Raji (cell line): Measurements from ENCODE around the gene U2SURP.

Experiments used
- POLR2A ChIP-seq: IDR thresholded peaks from 2 replicates; pipeline ENCODE4 v1.6.1; 2011; ENCODE audit warnings: low read depth, low read length, control low read depth; ENCODE audit not compliant: insufficient read depth

U2SURP gene

GRCh38 chr3:143081365-143081764 is 80.0 kb downstream of the U2SURP start:
- no peak for TF ChIP-seq POLR2A

GRCh38 chr3:143081844-143082778 is 80.7 kb downstream of the U2SURP start:
- no peak for TF ChIP-seq POLR2A

GRCh38 chr3:143083781-143084180 is 82.4 kb downstream of the U2SURP start:
- TF ChIP-seq POLR2A, result no peak

DNA sequence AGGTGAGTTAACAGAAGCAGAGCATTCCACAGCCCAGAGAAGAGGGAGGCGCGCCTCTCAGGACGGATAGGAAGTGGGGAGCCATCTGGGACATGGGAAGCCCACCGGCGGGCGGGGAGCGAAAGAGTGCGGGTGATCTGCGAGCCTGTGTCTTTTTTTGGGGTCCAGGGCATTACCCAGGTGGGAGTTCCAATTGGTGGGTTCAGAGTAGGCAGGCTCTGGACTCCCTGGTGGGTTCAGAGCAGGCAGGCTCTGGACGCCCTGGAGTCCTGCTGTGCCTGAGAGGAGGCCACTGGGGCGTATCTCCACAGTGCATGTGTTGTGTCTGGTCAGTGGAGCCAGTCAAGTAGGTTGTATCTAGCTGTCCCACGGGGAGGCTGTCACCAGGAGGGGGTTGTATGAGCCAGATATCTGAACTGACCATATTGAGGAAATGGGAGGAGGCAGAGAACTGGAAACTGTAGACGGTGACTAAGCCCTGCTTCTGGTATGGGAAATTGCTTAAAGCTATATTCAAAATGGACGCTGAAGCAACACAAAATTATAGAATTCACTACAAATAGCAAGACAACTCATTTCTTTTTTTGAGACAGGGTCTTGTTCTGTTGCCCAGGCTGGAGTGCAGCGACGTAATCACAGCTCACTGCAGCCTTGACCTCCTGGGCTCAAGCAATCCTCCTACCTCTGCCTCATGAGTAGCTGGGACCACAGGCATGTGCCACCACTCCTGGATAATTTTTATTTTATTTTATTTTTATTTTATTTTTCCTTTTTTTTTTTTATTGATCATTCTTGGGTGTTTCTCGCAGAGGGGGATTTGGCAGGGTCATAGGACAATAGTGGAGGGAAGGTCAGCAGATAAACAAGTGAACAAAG is 83.7 kb downstream of the U2SURP start:
- no peak for TF ChIP-seq POLR2A

DNA sequence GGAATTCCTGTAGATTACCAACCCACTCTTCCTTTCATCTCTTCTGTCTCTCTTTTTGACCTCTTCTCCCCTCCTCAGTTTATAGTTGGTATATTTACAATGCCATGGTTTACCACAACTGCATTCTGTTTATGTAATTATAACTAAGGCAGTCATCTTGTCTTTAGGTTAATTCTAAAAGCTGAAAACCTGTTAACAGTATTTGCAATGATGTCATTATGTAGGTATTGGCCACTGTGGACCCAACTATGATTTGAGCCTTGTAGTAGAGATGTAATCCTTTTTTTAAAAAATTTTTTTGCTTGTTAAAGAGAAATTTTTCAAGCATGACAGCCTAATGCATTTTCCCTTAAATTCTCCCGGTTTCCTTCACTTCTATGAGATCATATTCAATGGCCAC is 87.5 kb downstream of the U2SURP start:
- TF ChIP-seq POLR2A, result no peak

DNA sequence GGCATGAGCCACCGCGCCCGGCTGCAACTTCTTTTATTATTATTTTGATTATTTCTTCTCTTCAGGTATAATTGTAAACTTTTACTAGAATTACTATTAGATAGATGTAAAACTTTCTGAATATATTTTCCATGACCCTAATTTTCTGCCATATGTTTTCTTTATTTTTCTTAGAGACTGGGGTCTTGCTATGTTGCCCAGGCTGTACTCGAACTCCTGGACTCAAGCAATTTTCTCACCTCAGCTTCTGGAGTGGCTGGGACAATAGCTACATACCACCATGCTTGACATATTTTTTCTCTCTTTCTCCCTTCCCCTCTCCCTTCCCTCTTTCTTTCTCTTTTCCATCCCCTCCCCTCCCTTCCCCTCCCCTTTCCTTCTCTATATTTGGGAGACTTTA is 88.6 kb downstream of the U2SURP start:
- TF ChIP-seq POLR2A, result no peak

DNA sequence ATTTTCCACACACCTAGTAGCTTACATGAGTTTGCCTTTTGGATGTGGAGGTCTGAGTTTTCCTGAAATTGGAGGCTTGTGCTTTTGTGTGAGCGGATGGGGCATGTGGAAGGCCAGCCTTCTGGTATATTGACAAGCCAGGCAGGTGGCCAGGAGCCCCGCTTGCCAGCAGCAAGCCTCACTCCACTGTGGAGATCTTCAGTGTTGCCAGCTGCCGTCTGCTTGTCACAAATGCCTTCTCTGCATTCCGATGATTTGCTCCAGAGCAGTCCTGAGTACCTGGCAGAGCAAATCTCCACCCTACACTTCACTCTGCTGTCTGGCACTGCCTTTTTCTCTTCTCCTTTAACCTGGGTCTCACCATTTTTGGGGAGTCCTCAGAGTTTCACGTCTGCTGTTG is 89.1 kb downstream of the U2SURP start:
- TF ChIP-seq POLR2A, result no peak

GRCh38 chr3:143090976-143091837 is 89.8 kb downstream of the U2SURP start:
- TF ChIP-seq POLR2A, result no peak

DNA sequence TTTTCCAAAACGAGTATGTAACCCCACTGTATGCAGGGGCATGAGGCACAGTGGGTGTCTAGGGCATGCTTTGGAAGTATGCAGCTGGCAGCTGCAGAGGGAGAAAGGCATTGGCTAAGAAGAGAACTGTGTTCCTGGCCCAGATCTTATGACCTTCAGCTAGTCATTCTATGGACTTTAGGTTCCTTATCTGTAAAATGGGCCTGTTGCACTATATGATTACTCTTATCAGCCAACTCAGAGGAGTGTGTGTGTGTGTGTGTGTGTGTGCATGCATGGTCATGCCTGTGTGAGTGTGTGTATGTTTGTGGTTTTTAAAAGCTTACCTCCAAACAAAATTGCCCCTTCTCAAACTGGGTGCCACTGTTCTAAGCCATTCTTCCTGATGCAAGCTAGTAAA is 90.8 kb downstream of the U2SURP start:
- no peak for TF ChIP-seq POLR2A

GRCh38 chr3:143095813-143096212 is 94.4 kb downstream of the U2SURP start:
- TF ChIP-seq POLR2A, result no peak

DNA sequence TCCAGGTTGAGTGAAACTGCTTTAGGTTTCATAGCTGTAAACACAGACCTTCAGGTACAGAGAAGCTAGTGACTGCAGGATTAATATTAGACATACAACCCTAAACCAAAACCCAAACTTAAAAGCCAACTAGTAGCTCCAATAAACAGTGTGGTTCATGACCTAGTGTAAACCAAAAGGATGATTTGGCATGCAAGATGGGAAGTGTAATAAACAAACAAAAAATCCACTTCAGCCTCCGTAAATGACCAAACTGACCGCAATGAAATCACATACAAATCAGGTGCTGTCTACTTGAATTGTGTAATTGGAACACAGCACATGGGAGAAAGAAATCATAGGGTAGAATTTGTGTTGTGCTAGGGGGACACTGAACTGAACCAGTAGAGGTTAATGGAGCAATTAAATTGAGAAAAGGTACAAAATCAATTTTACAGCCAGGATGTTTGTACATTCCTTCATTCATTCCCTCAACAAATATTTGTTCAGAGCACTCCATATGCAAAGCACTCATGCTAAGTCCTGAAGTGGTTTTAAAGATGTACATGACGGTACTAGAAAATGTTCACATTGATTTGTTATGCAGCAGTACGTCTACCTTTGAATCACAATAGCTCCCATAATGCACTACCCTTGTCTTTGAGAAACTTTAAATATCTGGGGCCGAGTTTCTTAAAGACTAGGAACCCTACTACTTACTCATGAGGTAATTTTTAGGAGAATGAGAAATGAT is 96.8 kb downstream of the U2SURP start:
- TF ChIP-seq POLR2A, result no peak

GRCh38 chr3:143099210-143099609 is 97.8 kb downstream of the U2SURP start:
- no peak for TF ChIP-seq POLR2A

DNA sequence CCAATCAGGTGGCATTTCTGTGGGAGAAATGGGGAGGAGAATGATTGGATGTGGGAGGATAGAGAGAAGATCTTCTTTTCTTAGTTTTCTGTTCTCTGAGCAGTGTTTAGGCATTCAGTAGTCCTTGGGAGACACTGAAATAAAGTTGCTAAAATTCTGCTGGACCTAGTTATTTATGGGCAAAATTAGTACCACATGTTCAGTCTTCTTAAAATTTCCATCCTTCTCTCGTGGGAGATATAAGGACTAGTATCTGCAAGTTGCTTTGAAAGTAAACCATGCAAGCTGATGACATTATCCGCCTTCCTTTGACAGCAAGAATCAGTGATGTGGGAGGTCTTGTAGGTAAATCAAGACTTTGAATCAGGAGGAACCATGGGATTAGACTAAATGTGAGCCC is 98.3 kb downstream of the U2SURP start:
- TF ChIP-seq POLR2A, result no peak

GRCh38 chr3:143100451-143100850 is 99.1 kb downstream of the U2SURP start:
- TF ChIP-seq POLR2A, result no peak
